ENCODE results near the gene LIN28A. TPM values are rescaled to one million over a fixed set of nuclear protein-coding genes. Genes with fewer than 3 reads are reported as not detected.

The LIN28A gene
- total and polyA plus RNA-seq, 10 of the 15 experiments (the other 5 are each of a cell fraction or from before 2014, with no cell fraction given) = 0.13 to 0.59 (median 0.30) TPM; not detected in 7

- TF ChIP-seq NFYA (IDR thresholded peaks at IDR 0.05; ENCODE audit: borderline replicate concordance, low read depth, low read length) = no peak
These were observed 67.5 kb downstream of the LIN28A start (continued) for GRCh38 chr1:26478159-26478558.

- Histone ChIP-seq H3K4me1 (ENCODE audit: control insufficient read depth, insufficient read depth, low read length) (peaks cover 3% of the 10 kb centered on the region; the same call in 1 of the 2 replicates), H3K9me3 (replicated peaks; ENCODE audit: control insufficient read depth, insufficient read depth, low read length) (no peaks in the 10 kb centered on the region), H3K79me2 (ENCODE audit: control insufficient read depth, insufficient read depth, low read length) (peaks cover 9% of the 10 kb centered on the region), H3K4me2 (ENCODE audit: control insufficient read depth, insufficient read depth) (no peak overlapping the region), H2AFZ (ENCODE audit: control insufficient read depth, low read depth, low read length) (no peak overlapping the region), H3K27me3 (replicated peaks in 1 of 2; ENCODE audit: control insufficient read depth in 2 of 2, insufficient read depth in 2 of 2, low read length in 1 of 2) (no peaks in the 10 kb centered on the region), H3K36me3 (ENCODE audit: control insufficient read depth in 2 of 2, insufficient read depth in 2 of 2, low read length in 1 of 2) (peaks cover 7 to 27% of the 10 kb centered on the region in 2 experiments), H3K27ac (ENCODE audit: control insufficient read depth, insufficient read depth) (no peak overlapping the region), H3K9ac (ENCODE audit: control insufficient read depth, insufficient read depth, low read length) (no peak overlapping the region), H3K4me3 (no peak overlapping the region), H4K20me1 (ENCODE audit: control insufficient read depth, insufficient read depth) (no peaks in the 10 kb centered on the region)
- BruUV-seq (replicated peaks) = no TSS peak
- FAIRE-seq (no peak), DNase-seq (ENCODE audit: low read depth, low spot score) (no peak), ATAC-seq (no peak)
- WGBS (ENCODE audit: insufficient coverage, insufficient replicate concordance, low lambda C conversion rate, missing lambda C conversion rate) = 97% methylated on average over 6 of the region's 6 CpGs
- POLR2A ChIA-PET = no interaction called here
- CTCF ChIA-PET = interaction anchor here (1.0 kb wide), 1 partner anchor 9 kb away, joined by 5 read pairs; no protein-coding TSS in a partner anchor
- in situ Hi-C loops (cut with MboI) (no loop called here), intact Hi-C loops (cut with micrococcal nuclease; ENCODE audit: unreplicated experiment) (no loop called here)
- RAD21 ChIA-PET (ENCODE audit: unreplicated experiment) = no interaction called here
- SMC1A ChIA-PET (ENCODE audit: uncharacterized antibody, unreplicated experiment) = no interaction called here
- no peak for TF ChIP-seq SIX5 (IDR thresholded peaks at IDR 0.05; ENCODE audit: low read depth, low read length, severe bottlenecking)
- no peak for TF ChIP-seq REST (IDR thresholded peaks at IDR 0.05; ENCODE audit: low read depth, low read length)
- no peak for TF ChIP-seq TCF12 (IDR thresholded peaks at IDR 0.05; ENCODE audit: low read depth, low read length)
- no peak for TF ChIP-seq SREBF1 (IDR thresholded peaks at IDR 0.05; ENCODE audit: low read length)
- no peak for TF ChIP-seq NFYA (IDR thresholded peaks at IDR 0.05; ENCODE audit: borderline replicate concordance, low read depth, low read length)
- no peak for TF ChIP-seq CREB1 (IDR thresholded peaks at IDR 0.05; ENCODE audit: low read depth)
- TF ChIP-seq BACH1 (IDR thresholded peaks at IDR 0.05; ENCODE audit: borderline replicate concordance) = no peak
- no peak for TF ChIP-seq IRF4 (IDR thresholded peaks at IDR 0.05; ENCODE audit: low read depth, low read length)
- no peak for TF ChIP-seq ZBTB40 (IDR thresholded peaks at IDR 0.05; ENCODE audit: borderline replicate concordance)
- no peak for TF ChIP-seq ZBTB33 (IDR thresholded peaks at IDR 0.05)
- TF ChIP-seq RELB (IDR thresholded peaks at IDR 0.05; ENCODE audit: low read depth) = no peak
These were observed 68.4 kb downstream of the LIN28A start for GRCh38 chr1:26478988-26479387.
